ENCODE results near the gene AMY2A.
"Not testable (repeated sequence)": the region's sequence is repeated elsewhere in the genome, so short reads cannot be mapped to it uniquely, and the experiment has no call there.

GRCh38 chr1:103602740-103603139 is 14.5 kb upstream of the AMY2A start:
- TF ChIP-seq POLR2AphosphoS5, CTCF, POLR2A, EP300 (IDR thresholded peaks at IDR 0.05): not testable (repeated sequence)
